BLaER1 treated with 17β-estradiol and CSF1 and Interleukin-3, amounts not matched to agents 10 nM and 100 nM (cell line): ENCODE results near the gene MEF2A.
A peak's percentile ranks its signal among the peaks of the same experiment; 100 is the strongest.
"Not testable (repeated sequence)": the region's sequence is repeated elsewhere in the genome, so short reads cannot be mapped to it uniquely, and the experiment has no call there.

ENCODE experiments used
- H3K27ac ChIP-seq, 11 experiments: shearing (Covaris generic); formaldehyde crosslinking; 2 replicates each; pipeline ENCODE4 v1.8.1; 2022
- H3K27me3 ChIP-seq, 11 experiments: shearing (Covaris generic); formaldehyde crosslinking; 2 replicates each; pipeline ENCODE4 v1.8.1; 2022
- H3K36me3 ChIP-seq, 11 experiments: shearing (Covaris generic); formaldehyde crosslinking; 2 replicates each; pipeline ENCODE4 v1.8.1; 2022
- H3K4me1 ChIP-seq, 10 experiments: shearing (Covaris generic); formaldehyde crosslinking; 2 replicates each; pipeline ENCODE4 v1.8.1; 2022
- H3K4me2 ChIP-seq, 11 experiments: shearing (Covaris generic); formaldehyde crosslinking; 2 replicates each; pipeline ENCODE4 v1.8.1; 2022
- H3K4me3 ChIP-seq, 10 experiments: shearing (Covaris generic); formaldehyde crosslinking; 2 replicates each; pipeline ENCODE4 v1.8.1; 2022
- H3K9ac ChIP-seq, 11 experiments: shearing (Covaris generic); formaldehyde crosslinking; 2 replicates each; pipeline ENCODE4 v1.8.1; 2022
- H3K9me3 ChIP-seq, 11 experiments: shearing (Covaris generic); formaldehyde crosslinking; replicated peaks in 1 of 11; 2 replicates each; pipeline ENCODE4 v1.8.1; 2022
- H4K20me1 ChIP-seq, 11 experiments: shearing (Covaris generic); formaldehyde crosslinking; 2 replicates each; pipeline ENCODE4 v1.8.1; 2022
- Cebpa-rat ChIP-seq, 11 experiments: shearing (Covaris generic); IDR thresholded peaks; 2 replicates each; pipeline ENCODE4 v1.8.1; 2022

MEF2A gene

DNA sequence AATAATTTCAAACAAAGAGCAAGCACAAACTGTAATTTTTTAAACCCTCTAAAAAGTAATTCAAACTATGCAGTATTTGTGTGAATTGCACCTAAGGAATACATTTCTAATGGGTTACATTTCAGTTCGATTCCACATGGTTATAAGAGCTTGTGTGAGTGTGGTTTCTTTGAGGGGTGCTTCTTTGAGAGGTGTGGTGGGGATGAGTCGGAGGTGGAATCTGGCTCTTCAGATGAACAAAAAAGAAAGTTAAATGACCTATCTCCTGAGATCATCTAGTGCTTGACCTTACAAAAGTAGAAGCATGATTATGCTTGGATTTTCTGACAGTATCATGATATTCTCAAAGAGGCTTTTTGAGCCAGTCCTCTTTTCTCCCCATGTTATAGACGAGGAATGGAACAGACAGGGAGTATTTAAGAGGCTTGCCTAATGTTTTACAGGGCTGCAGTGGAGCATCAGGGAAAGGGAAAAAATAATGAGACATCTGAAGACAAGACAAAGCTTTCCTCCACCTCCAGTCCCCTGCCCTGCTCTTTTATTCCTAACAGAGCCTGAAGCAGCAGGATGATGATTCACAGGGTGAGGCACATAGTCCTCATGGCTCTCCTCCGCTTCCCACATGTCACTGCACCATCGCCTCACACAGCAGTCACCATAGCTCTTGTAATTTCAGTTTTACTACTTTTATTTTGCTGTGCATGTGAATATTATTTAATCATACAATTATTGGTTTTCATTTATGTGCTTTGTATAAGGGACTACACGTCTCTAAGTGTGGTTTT lies 85.4 kb downstream of the MEF2A start:
- no peak for TF ChIP-seq Cebpa-rat (IDR thresholded peaks at IDR 0.05)
- H3K9me3 ChIP-seq = peaks cover 7 to 19% (median 13%) of the 10 kb centered on the region in 11 experiments
- H3K36me3 ChIP-seq = peaks cover 68 to 99% (median 89%) of the 10 kb centered on the region in 11 experiments
- H3K9ac ChIP-seq = no peak overlapping the region
- H3K27me3 ChIP-seq = no peaks in the 10 kb centered on the region
- no peak overlapping the region for H3K4me3 ChIP-seq
- H3K4me1 ChIP-seq = peaks cover 0 to 7% (median 0%) of the 10 kb centered on the region in 10 experiments; a peak in 5 of 20 replicates
- H4K20me1 ChIP-seq = peaks cover 0 to 52% (median 7%) of the 10 kb centered on the region in 11 experiments; a peak in 10 of 22 replicates
- H3K27ac ChIP-seq = no peak overlapping the region
- H3K4me2 ChIP-seq = no peak overlapping the region

DNA sequence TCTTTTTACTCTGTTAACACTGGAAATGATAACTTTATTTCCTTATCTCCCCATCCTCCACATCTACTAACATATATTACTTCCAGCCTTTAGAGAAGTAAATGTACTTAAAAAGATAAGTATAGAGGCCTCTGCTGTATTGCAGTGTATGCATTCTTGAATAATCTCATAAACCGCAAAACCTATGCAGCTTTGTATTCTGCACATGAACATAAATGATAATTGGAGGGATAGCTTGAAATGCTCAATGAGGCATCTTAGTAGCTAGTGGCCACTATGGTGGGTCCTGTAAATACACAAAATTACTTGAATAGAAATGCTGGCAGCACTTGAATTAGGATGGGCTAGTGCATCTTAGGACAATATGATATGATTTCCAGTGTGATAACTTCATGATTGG lies 90.4 kb downstream of the MEF2A start:
- Histone ChIP-seq H3K4me3 (no peak overlapping the region), H3K36me3 (peaks cover 39 to 99% (median 86%) of the 10 kb centered on the region in 11 experiments), H3K9me3 (peaks cover 0 to 5% (median 0%) of the 10 kb centered on the region in 11 experiments; a peak in 3 of 22 replicates), H4K20me1 (peaks cover 0 to 47% (median 10%) of the 10 kb centered on the region in 11 experiments; a peak in 10 of 22 replicates), H3K9ac (no peak overlapping the region), H3K27me3 (no peaks in the 10 kb centered on the region), H3K4me2 (peak overlapping the region in 2 of 11 experiments; percentile 43 to 50; a peak in 2 of 22 replicates), H3K4me1 (peaks cover 0 to 30% (median 2%) of the 10 kb centered on the region in 10 experiments; a peak in 9 of 20 replicates), H3K27ac (no peak overlapping the region)
- TF ChIP-seq Cebpa-rat (IDR thresholded peaks at IDR 0.05) = no peak

DNA sequence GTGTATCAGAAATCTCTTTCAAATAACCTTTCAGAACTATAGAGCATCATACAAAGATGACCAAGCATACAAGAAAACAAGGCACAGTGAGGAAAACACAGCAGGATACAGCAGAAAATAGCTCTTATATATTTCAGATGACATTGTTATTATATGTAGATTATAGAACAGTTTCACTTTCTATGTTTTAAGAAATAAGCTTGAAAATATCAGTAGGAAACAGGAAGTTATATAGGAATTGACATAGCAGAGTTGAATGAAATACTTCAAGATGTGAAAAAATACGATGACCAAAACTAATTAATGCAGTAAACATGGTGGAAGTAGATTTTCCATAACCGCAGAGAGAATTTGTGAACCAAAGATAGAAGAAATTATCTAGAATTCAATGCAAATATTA lies 92.2 kb downstream of the MEF2A start:
- no peak for TF ChIP-seq Cebpa-rat (IDR thresholded peaks at IDR 0.05)
- Histone ChIP-seq H3K27ac (peak overlapping the region in 2 of 11 experiments; percentile 11 to 29; a peak in 1 of 22 replicates), H3K4me2 (peak overlapping the region in 2 of 11 experiments; percentile 42 to 43; a peak in 2 of 22 replicates), H4K20me1 (peaks cover 0 to 43% (median 0%) of the 10 kb centered on the region in 11 experiments; a peak in 6 of 22 replicates), H3K36me3 (peaks cover 31 to 99% (median 83%) of the 10 kb centered on the region in 11 experiments), H3K4me3 (no peak overlapping the region), H3K27me3 (no peaks in the 10 kb centered on the region), H3K4me1 (peaks cover 0 to 44% (median 2%) of the 10 kb centered on the region in 10 experiments; a peak in 9 of 20 replicates), H3K9me3 (no peaks in the 10 kb centered on the region), H3K9ac (no peak overlapping the region)

DNA sequence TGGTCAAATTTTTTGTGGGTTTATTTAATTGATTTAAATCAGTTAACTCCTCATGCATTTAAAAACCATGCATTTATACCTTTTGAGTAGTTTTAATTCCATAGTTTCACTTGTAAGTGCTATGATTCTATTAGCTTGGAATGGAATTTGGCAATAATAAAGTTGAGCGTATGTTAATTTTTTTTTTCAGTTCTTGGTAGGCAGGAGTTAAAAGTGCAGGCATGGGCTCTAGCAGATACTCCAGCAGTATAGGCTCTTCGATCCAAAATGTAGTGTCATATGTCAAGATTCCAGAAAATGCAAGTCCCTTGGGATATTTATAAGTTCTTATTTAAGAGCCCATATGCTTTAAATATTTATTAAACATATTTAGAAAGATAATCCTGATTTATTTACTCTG lies 97.1 kb downstream of the MEF2A start:
- no peak overlapping the region for H3K27ac ChIP-seq
- no peak overlapping the region for H3K4me2 ChIP-seq
- H4K20me1 ChIP-seq = peaks cover 0 to 17% (median 0%) of the 10 kb centered on the region in 11 experiments; a peak in 5 of 22 replicates
- TF ChIP-seq Cebpa-rat (IDR thresholded peaks at IDR 0.05) = no peak
- H3K4me1 ChIP-seq = peaks cover 0 to 30% (median 0%) of the 10 kb centered on the region in 10 experiments; a peak in 6 of 20 replicates
- H3K9ac ChIP-seq = no peak overlapping the region
- H3K9me3 ChIP-seq = peaks cover 0 to 18% (median 4%) of the 10 kb centered on the region in 11 experiments; a peak in 8 of 22 replicates
- H3K27me3 ChIP-seq = no peaks in the 10 kb centered on the region
- H3K36me3 ChIP-seq = peaks cover 51 to 100% (median 87%) of the 10 kb centered on the region in 11 experiments
- H3K4me3 ChIP-seq = no peak overlapping the region

DNA sequence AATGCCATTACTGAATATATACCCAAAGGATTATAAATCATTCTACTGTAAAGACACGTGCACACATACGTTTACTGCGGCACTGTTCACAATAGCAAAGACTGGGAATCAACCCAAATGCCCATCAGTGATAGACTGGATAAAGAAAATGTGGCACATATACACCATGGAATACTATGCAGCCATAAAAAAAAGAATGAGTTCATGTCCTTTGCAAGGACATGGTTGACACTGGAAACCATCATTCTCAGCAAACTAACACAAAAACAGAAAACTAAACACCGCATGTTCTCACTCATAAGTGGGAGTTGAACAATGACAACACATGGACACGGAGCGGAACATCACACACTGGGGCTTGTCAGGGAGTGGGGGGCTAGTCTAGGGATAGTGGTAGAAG lies 100.3 kb downstream of the MEF2A start:
- peaks cover 0 to 24% (median 0%) of the 10 kb centered on the region in 10 experiments; a peak in 2 of 20 replicates for H3K4me1 ChIP-seq
- not testable (repeated sequence) for H3K4me2 ChIP-seq, H3K27ac ChIP-seq, H3K27me3 ChIP-seq, H3K4me3 ChIP-seq, H3K9ac ChIP-seq
- H4K20me1 ChIP-seq = peaks cover 0 to 25% (median 0%) of the 10 kb centered on the region in 11 experiments; a peak in 7 of 22 replicates
- H3K9me3 ChIP-seq = peaks cover 0 to 18% (median 4%) of the 10 kb centered on the region in 11 experiments; a peak in 8 of 22 replicates
- peaks cover 53 to 100% (median 81%) of the 10 kb centered on the region in 11 experiments for H3K36me3 ChIP-seq

DNA sequence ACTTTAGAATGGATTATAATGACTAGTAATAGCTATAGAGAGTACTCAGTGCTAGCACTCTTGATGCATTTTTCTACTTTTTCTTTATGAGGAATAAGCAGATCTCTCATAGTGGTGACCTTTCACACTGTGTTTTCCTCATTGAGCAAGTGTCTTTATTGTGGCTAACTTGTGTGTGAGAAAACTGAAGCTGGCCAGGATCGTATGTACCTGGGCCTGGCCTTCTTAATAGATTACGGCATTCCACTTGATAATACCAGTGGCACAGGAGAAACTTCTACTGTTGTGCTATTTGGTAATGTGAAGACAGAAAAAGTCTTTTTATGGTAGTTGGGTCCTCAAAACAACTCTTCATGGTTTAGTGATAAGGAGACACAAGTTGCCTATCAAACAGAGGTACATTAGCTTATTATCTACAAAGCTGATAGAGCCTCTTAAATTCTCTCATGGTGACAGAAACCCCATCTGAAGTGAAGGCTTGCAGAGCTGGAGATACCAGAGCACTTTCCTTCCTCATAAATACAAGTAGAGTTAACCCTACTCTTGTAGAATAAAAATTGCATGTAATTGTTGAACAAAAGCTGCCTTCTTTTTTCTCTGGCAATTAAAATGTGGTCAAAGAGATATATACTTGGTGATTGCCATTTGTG lies 102.9 kb downstream of the MEF2A start:
- Histone ChIP-seq H3K9ac (no peak overlapping the region), H3K36me3 (peaks cover 67 to 100% (median 86%) of the 10 kb centered on the region in 11 experiments), H3K4me1 (peaks cover 0 to 10% (median 0%) of the 10 kb centered on the region in 10 experiments; a peak in 1 of 20 replicates), H3K27ac (no peak overlapping the region), H3K9me3 (peaks cover 0 to 17% (median 4%) of the 10 kb centered on the region in 11 experiments; a peak in 8 of 22 replicates), H3K27me3 (no peaks in the 10 kb centered on the region), H3K4me2 (no peak overlapping the region), H4K20me1 (peaks cover 0 to 23% (median 0%) of the 10 kb centered on the region in 11 experiments; a peak in 8 of 22 replicates), H3K4me3 (no peak overlapping the region)
- no peak for TF ChIP-seq Cebpa-rat (IDR thresholded peaks at IDR 0.05)

DNA sequence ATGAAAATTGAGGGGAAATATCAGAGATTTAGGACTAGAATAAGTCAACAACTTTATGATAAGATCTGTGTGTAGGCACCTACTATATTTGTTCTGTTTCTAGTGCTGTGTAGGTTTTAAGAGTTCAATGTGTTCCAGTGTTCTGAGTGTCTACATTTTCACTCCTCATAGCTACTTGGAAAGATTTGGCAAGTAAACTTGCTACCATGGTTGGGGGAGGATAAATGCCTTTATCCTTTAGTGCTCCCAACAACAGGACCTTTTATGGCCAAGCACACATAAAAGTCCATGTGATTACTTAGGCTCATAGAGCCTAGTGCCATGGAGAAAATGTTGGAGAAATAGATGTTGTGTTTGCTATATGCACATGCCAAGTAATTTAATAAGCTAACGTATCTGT lies 103.5 kb downstream of the MEF2A start:
- Histone ChIP-seq H4K20me1 (peaks cover 0 to 23% (median 0%) of the 10 kb centered on the region in 11 experiments; a peak in 8 of 22 replicates), H3K36me3 (peaks cover 67 to 100% (median 85%) of the 10 kb centered on the region in 11 experiments), H3K9me3 (peaks cover 0 to 15% (median under 1%) of the 10 kb centered on the region in 11 experiments; a peak in 7 of 22 replicates), H3K27me3 (no peaks in the 10 kb centered on the region), H3K27ac (no peak overlapping the region), H3K9ac (no peak overlapping the region), H3K4me2 (no peak overlapping the region), H3K4me1 (peaks cover 0 to 8% (median 0%) of the 10 kb centered on the region in 10 experiments; a peak in 1 of 20 replicates), H3K4me3 (no peak overlapping the region)
- no peak for TF ChIP-seq Cebpa-rat (IDR thresholded peaks at IDR 0.05)

DNA sequence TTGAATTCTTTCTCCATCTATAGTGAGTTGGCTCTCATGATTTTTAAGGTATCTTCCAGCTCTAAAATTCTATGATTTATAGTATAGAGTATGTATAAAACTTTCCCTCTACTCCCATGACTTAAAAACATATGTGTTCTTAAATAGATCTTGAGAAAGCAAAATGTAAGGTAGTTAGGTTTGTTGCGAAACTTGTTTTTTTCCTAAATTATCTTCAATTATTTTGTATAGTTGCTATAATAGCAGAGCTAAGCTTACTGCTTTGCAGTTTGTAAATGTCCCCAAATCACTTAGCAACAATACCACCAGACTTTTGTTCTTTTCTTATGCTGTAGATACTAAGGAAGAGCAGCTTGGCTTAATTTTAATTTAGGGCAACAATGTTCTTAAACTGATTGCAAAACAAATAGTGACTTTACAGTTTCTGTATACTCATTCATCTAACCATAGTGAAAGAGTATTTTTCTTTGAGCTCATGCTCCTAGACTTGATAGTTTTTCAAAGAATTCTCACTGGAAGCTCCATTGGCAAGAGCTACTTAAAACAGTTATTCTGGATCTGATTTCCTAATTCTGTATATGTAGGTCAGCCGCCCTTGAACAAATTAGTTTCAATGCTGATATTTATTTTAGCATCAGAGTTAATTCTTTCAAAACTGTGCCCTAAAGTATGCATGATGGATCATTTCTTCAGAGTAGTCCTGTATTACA lies 106.3 kb downstream of the MEF2A start:
- H3K9me3 ChIP-seq = no peaks in the 10 kb centered on the region
- no peak overlapping the region for H3K4me2 ChIP-seq
- peaks cover 0 to 23% (median 0%) of the 10 kb centered on the region in 11 experiments; a peak in 8 of 22 replicates for H4K20me1 ChIP-seq
- no peaks in the 10 kb centered on the region for H3K27me3 ChIP-seq
- H3K27ac ChIP-seq = no peak overlapping the region
- H3K4me3 ChIP-seq = no peak overlapping the region
- H3K36me3 ChIP-seq = peaks cover 77 to 100% (median 87%) of the 10 kb centered on the region in 11 experiments
- H3K9ac ChIP-seq = no peak overlapping the region
- TF ChIP-seq Cebpa-rat (IDR thresholded peaks at IDR 0.05) = no peak; a peak in 1 of 22 replicates
- no peaks in the 10 kb centered on the region for H3K4me1 ChIP-seq
